Measurements from ENCODE around the gene WWP2. TPM values are rescaled to one million over a fixed set of nuclear protein-coding genes. Genes with fewer than 3 reads are reported as not detected.
"Not testable (repeated sequence)": the region's sequence is repeated elsewhere in the genome, so short reads cannot be mapped to it uniquely, and the experiment has no call there.

WWP2 gene
- total RNA-seq, 1 donor, result 42.0 TPM

GRCh38 chr16:69793526-69793925, 31.4 kb downstream of the WWP2 start:
- DNase-seq (ENCODE audit: low read depth in 2 of 3, low spot score in 2 of 3), result peak in 2 of 3 donors; percentile 5 to 27

GRCh38 chr16:69794486-69794885, 32.4 kb downstream of the WWP2 start:
- DNase-seq (ENCODE audit: low read depth in 2 of 3, low spot score in 2 of 3), result no peak

GRCh38 chr16:69796285-69797118, 34.4 kb downstream of the WWP2 start:
- peak; percentile 5 to 59 (median 35) for DNase-seq (ENCODE audit: low read depth in 2 of 3, low spot score in 2 of 3)

GRCh38 chr16:69798466-69798865, 36.3 kb downstream of the WWP2 start:
- no peak for DNase-seq (ENCODE audit: low read depth in 2 of 3, low spot score in 2 of 3)

- DNase-seq (ENCODE audit: low read depth in 2 of 3, low spot score in 2 of 3), result no peak
These were observed 37.5 kb downstream of the WWP2 start for GRCh38 chr16:69799611-69800031.

- no peak for DNase-seq (ENCODE audit: low read depth in 2 of 3, low spot score in 2 of 3)
These were observed 42.2 kb downstream of the WWP2 start for GRCh38 chr16:69804297-69804696.

GRCh38 chr16:69806776-69807175, 44.6 kb downstream of the WWP2 start:
- DNase-seq (ENCODE audit: low read depth in 2 of 3, low spot score in 2 of 3), result not testable (repeated sequence)

- no peak for DNase-seq (ENCODE audit: low read depth in 2 of 3, low spot score in 2 of 3)
These were observed 50.5 kb downstream of the WWP2 start for GRCh38 chr16:69812688-69813014.

- DNase-seq (ENCODE audit: low read depth in 2 of 3, low spot score in 2 of 3), result no peak
These were observed 51.9 kb downstream of the WWP2 start for GRCh38 chr16:69814078-69814477.

GRCh38 chr16:69814561-69814960, 52.4 kb downstream of the WWP2 start:
- DNase-seq (ENCODE audit: low read depth in 2 of 3, low spot score in 2 of 3), result no peak

- not testable (repeated sequence) for DNase-seq (ENCODE audit: low read depth in 2 of 3, low spot score in 2 of 3)
These were observed 53.2 kb downstream of the WWP2 start for GRCh38 chr16:69815216-69815883.

GRCh38 chr16:69816996-69817395, 54.9 kb downstream of the WWP2 start:
- DNase-seq (ENCODE audit: low read depth in 2 of 3, low spot score in 2 of 3), result no peak

GRCh38 chr16:69818891-69819545, 56.9 kb downstream of the WWP2 start:
- no peak for DNase-seq (ENCODE audit: low read depth in 2 of 3, low spot score in 2 of 3)

GRCh38 chr16:69820926-69821541, 58.9 kb downstream of the WWP2 start:
- no peak for DNase-seq (ENCODE audit: low read depth in 2 of 3, low spot score in 2 of 3)

- no peak for DNase-seq (ENCODE audit: low read depth in 2 of 3, low spot score in 2 of 3)
These were observed 59.7 kb downstream of the WWP2 start for GRCh38 chr16:69821844-69822173.

GRCh38 chr16:69822174-69822935, 60.2 kb downstream of the WWP2 start:
- DNase-seq (ENCODE audit: low read depth in 2 of 3, low spot score in 2 of 3), result no peak

GRCh38 chr16:69823831-69824563, 61.9 kb downstream of the WWP2 start:
- peak in 2 of 3 donors; percentile 47 to 66 for DNase-seq (ENCODE audit: low read depth in 2 of 3, low spot score in 2 of 3)

GRCh38 chr16:69824564-69825142, 62.5 kb downstream of the WWP2 start:
- DNase-seq (ENCODE audit: low read depth in 2 of 3, low spot score in 2 of 3), result not testable (repeated sequence)

GRCh38 chr16:69827524-69827923, 65.4 kb downstream of the WWP2 start:
- no peak for DNase-seq (ENCODE audit: low read depth in 2 of 3, low spot score in 2 of 3)

GRCh38 chr16:69829338-69829737, 67.2 kb downstream of the WWP2 start:
- DNase-seq (ENCODE audit: low read depth in 2 of 3, low spot score in 2 of 3), result no peak

All from hematopoietic multipotent progenitor cell (in vitro differentiated cells).